ENCODE data around the gene ZSCAN10. TPM values are rescaled to one million over a fixed set of nuclear protein-coding genes. Genes with fewer than 3 reads are reported as not detected.

The ZSCAN10 gene
- polyA plus RNA-seq, 1 donor from 2014 or later, result 0.10 TPM

DNA sequence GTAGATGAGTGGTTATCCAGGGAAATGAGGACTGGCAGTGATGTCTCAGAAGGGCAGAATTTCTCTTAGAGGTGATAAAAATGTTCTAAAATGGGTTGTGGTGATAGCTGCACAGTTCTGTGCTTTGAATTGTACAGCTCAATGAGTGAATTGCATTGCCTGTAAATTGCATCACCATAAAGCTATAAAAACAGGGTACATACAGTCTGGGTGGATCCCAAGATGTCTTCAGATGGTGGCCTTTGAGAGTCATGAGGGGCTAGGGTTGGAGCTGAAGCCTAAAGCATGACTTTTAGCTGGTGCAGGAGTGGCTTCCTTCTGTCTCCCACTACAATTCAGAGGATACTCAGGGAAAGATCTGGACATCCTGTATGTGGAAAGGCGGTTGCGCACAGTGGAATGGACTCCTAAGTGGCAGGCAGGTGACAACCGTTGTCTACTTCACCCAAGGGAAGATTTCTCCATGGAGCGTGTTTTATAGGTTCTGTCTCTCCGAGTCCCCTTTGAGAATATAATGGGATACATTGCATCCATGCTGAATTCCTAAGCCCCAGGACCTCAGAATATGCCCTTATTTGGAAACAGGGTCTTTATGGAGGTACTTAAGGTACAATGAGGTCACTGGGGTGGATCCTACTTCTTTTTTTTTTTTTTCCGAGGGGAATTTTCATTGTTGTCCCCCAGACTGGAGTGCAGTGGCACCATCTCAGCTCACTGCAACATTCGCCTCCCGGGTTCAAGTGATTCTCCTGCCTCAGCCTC is 35.3 kb downstream of the ZSCAN10 start:
- H3K27me3 ChIP-seq (ENCODE audit: insufficient read depth, low read depth, low read length), result no peaks in the 10 kb centered on the region
- H3K79me2 ChIP-seq (replicated peaks; ENCODE audit: insufficient read depth, low read length), result no peaks in the 10 kb centered on the region
- no peaks in the 10 kb centered on the region for H3K36me3 ChIP-seq (ENCODE audit: insufficient read depth, low read length)
- no peaks in the 10 kb centered on the region for H3K9me2 ChIP-seq (ENCODE audit: insufficient read depth, low read length)
- no peak overlapping the region for H3K9ac ChIP-seq (ENCODE audit: low read length)
- H3K9me3 ChIP-seq (ENCODE audit: low read length), result no peaks in the 10 kb centered on the region
- no peak overlapping the region for H2AFZ ChIP-seq (ENCODE audit: low read depth, low read length)
- no peaks in the 10 kb centered on the region for H3F3A ChIP-seq (ENCODE audit: insufficient read depth, low read length, poor library complexity, severe bottlenecking)
- H3K4me3 ChIP-seq (ENCODE audit: low read length), result no peak overlapping the region
- TF ChIP-seq POLR2AphosphoS5 (IDR thresholded peaks at IDR 0.05) (no peak), EZH2 (IDR thresholded peaks at IDR 0.05; ENCODE audit: borderline replicate concordance, insufficient read depth, low read length, poor library complexity, severe bottlenecking) (no peak), TAF1 (IDR thresholded peaks at IDR 0.05; ENCODE audit: low read depth) (no peak)
- H3K27ac ChIP-seq (ENCODE audit: low read length), result no peak overlapping the region
- no peaks in the 10 kb centered on the region for H4K20me1 ChIP-seq (ENCODE audit: insufficient read depth)
- no peak overlapping the region for H3K4me2 ChIP-seq (ENCODE audit: low read length)

DNA sequence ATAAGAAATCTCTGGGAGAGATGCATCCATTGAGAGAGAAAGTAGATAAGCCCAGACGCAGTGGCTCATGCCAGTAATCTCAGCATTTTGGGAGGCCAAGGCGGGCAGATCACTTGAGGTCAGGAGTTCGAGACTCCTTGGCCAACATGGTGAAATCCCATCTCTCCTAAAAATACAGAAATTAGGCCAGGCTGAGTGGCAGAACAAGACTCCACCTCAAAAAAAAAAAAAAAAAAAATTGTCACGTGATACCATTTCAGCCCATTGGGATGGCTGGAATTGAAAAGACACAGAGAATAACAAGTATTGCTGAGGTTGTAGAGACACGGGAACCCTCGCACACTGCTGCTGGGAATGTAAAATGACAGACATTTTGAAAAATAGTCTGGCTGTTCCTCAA is 36.5 kb downstream of the ZSCAN10 start:
- TF ChIP-seq EZH2 (IDR thresholded peaks at IDR 0.05; ENCODE audit: borderline replicate concordance, insufficient read depth, low read length, poor library complexity, severe bottlenecking) (no peak), POLR2AphosphoS5 (IDR thresholded peaks at IDR 0.05) (no peak), TAF1 (IDR thresholded peaks at IDR 0.05; ENCODE audit: low read depth) (no peak), SMC3 (conservative IDR thresholded peaks at IDR 0.05; ENCODE audit: poor library complexity) (no peak), MXI1 (conservative IDR thresholded peaks at IDR 0.05; ENCODE audit: poor library complexity, severe bottlenecking) (no peak), EP300 (conservative IDR thresholded peaks at IDR 0.05; ENCODE audit: poor library complexity, severe bottlenecking) (no peak)
- TF ChIP-seq, protein P1, sequence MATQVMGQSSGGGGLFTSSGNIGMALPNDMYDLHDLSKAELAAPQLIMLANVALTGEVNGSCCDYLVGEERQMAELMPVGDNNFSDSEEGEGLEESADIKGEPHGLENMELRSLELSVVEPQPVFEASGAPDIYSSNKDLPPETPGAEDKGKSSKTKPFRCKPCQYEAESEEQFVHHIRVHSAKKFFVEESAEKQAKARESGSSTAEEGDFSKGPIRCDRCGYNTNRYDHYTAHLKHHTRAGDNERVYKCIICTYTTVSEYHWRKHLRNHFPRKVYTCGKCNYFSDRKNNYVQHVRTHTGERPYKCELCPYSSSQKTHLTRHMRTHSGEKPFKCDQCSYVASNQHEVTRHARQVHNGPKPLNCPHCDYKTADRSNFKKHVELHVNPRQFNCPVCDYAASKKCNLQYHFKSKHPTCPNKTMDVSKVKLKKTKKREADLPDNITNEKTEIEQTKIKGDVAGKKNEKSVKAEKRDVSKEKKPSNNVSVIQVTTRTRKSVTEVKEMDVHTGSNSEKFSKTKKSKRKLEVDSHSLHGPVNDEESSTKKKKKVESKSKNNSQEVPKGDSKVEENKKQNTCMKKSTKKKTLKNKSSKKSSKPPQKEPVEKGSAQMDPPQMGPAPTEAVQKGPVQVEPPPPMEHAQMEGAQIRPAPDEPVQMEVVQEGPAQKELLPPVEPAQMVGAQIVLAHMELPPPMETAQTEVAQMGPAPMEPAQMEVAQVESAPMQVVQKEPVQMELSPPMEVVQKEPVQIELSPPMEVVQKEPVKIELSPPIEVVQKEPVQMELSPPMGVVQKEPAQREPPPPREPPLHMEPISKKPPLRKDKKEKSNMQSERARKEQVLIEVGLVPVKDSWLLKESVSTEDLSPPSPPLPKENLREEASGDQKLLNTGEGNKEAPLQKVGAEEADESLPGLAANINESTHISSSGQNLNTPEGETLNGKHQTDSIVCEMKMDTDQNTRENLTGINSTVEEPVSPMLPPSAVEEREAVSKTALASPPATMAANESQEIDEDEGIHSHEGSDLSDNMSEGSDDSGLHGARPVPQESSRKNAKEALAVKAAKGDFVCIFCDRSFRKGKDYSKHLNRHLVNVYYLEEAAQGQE (IDR thresholded peaks at IDR 0.05; ENCODE audit: borderline replicate concordance), result no peak
- Histone ChIP-seq H3K9me3 (ENCODE audit: low read length) (no peaks in the 10 kb centered on the region), H3K27ac (ENCODE audit: low read length) (no peak overlapping the region), H3F3A (ENCODE audit: insufficient read depth, low read length, poor library complexity, severe bottlenecking) (no peaks in the 10 kb centered on the region), H3K36me3 (ENCODE audit: insufficient read depth, low read length) (no peaks in the 10 kb centered on the region), H3K9me2 (ENCODE audit: insufficient read depth, low read length) (no peaks in the 10 kb centered on the region), H3K27me3 (ENCODE audit: insufficient read depth, low read depth, low read length) (no peaks in the 10 kb centered on the region), H3K9ac (ENCODE audit: low read length) (no peak overlapping the region), H4K20me1 (ENCODE audit: insufficient read depth) (no peaks in the 10 kb centered on the region), H3K79me2 (replicated peaks; ENCODE audit: insufficient read depth, low read length) (no peaks in the 10 kb centered on the region), H3K4me3 (ENCODE audit: low read length) (no peak overlapping the region), H2AFZ (ENCODE audit: low read depth, low read length) (no peak overlapping the region), H3K4me2 (ENCODE audit: low read length) (no peak overlapping the region)

DNA sequence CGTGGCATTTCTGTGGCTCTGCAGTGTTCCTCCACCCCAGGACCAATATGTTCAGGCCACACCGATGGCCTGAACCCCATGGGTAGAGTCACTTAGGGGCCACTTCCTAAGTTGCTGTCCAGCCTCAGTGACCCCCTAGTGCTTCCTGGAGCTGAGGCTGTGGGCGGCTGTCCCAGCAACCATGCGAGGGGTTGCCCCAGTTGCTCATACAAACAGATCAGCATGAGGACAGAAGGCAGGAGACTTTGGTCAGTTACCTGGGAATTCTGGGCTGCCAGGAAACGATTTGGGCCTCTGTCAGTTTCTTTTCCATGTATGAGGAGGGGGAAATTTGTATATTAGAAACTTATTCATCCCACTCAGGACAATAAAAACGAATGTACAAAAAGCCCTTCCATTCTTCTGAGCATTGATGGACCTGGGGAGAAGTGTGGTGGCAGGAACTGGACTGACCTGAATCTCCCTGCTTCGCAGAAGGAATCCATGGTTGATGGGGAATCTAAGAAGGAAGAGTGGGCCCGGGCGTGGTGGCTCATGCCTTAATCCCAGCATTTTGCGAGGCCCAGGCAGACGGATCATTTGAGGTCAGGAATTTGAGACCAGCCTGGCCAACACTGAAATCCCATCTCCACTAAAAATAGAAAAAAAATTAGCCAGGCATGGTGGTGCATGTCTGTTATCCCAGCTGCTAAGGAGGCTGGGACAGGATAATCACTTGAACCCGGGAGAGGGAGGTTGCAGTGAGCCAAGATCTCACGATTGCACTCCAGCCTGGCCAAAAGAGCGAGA is 38.6 kb downstream of the ZSCAN10 start:
- H3K27ac ChIP-seq (ENCODE audit: low read length), result no peak overlapping the region
- TF ChIP-seq SMC3 (conservative IDR thresholded peaks at IDR 0.05; ENCODE audit: poor library complexity), result no peak
- no peak for TF ChIP-seq TAF1 (IDR thresholded peaks at IDR 0.05; ENCODE audit: low read depth)
- TF ChIP-seq RAD21 (conservative IDR thresholded peaks at IDR 0.05), result no peak
- TF ChIP-seq, protein P1 (IDR thresholded peaks at IDR 0.05; ENCODE audit: borderline replicate concordance), result no peak
- no peak for TF ChIP-seq EP300 (conservative IDR thresholded peaks at IDR 0.05; ENCODE audit: poor library complexity, severe bottlenecking)
- TF ChIP-seq, protein P2, sequence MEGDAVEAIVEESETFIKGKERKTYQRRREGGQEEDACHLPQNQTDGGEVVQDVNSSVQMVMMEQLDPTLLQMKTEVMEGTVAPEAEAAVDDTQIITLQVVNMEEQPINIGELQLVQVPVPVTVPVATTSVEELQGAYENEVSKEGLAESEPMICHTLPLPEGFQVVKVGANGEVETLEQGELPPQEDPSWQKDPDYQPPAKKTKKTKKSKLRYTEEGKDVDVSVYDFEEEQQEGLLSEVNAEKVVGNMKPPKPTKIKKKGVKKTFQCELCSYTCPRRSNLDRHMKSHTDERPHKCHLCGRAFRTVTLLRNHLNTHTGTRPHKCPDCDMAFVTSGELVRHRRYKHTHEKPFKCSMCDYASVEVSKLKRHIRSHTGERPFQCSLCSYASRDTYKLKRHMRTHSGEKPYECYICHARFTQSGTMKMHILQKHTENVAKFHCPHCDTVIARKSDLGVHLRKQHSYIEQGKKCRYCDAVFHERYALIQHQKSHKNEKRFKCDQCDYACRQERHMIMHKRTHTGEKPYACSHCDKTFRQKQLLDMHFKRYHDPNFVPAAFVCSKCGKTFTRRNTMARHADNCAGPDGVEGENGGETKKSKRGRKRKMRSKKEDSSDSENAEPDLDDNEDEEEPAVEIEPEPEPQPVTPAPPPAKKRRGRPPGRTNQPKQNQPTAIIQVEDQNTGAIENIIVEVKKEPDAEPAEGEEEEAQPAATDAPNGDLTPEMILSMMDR (IDR thresholded peaks at IDR 0.05; ENCODE audit: poor library complexity, severe bottlenecking), result no peak
- TF ChIP-seq EZH2 (IDR thresholded peaks at IDR 0.05; ENCODE audit: borderline replicate concordance, insufficient read depth, low read length, poor library complexity, severe bottlenecking), result no peak
- TF ChIP-seq POLR2AphosphoS5 (IDR thresholded peaks at IDR 0.05), result no peak
- no peak for TF ChIP-seq MXI1 (conservative IDR thresholded peaks at IDR 0.05; ENCODE audit: poor library complexity, severe bottlenecking)
- no peaks in the 10 kb centered on the region for H3K9me3 ChIP-seq (ENCODE audit: low read length)
- no peak overlapping the region for H3K9ac ChIP-seq (ENCODE audit: low read length)
- H3K9me2 ChIP-seq (ENCODE audit: insufficient read depth, low read length), result no peaks in the 10 kb centered on the region
- H3K4me2 ChIP-seq (ENCODE audit: low read length), result no peak overlapping the region
- H3K4me3 ChIP-seq (ENCODE audit: low read length), result no peak overlapping the region
- no peaks in the 10 kb centered on the region for H3K36me3 ChIP-seq (ENCODE audit: insufficient read depth, low read length)
- H4K20me1 ChIP-seq (ENCODE audit: insufficient read depth), result no peaks in the 10 kb centered on the region
- no peaks in the 10 kb centered on the region for H3F3A ChIP-seq (ENCODE audit: insufficient read depth, low read length, poor library complexity, severe bottlenecking)
- no peaks in the 10 kb centered on the region for H3K79me2 ChIP-seq (replicated peaks; ENCODE audit: insufficient read depth, low read length)
- H2AFZ ChIP-seq (ENCODE audit: low read depth, low read length), result no peak overlapping the region
- H3K27me3 ChIP-seq (ENCODE audit: insufficient read depth, low read depth, low read length), result no peaks in the 10 kb centered on the region

Data from neural cell (in vitro differentiated cells).